HepG2 (cell line): ENCODE results near the gene ZNF160. TPM values are rescaled to one million over a fixed set of nuclear protein-coding genes. Genes with fewer than 3 reads are reported as not detected.
A peak's percentile ranks its signal among the peaks of the same experiment; 100 is the strongest.

Source experiments
- DMAP1 ChIP-seq: IDR thresholded peaks from 2 replicates; pipeline ENCODE4 v1.6.1; 2016
- ETV5 ChIP-seq: IDR thresholded peaks from 2 replicates; pipeline ENCODE4 v1.6.1; 2018; ENCODE audit warnings: missing biosample characterization, missing genetic modification reagents, inconsistent platforms, borderline replicate concordance
- GABPB1 ChIP-seq: IDR thresholded peaks from 2 replicates; pipeline ENCODE4 v1.6.1; 2016; ENCODE audit warnings: mild to moderate bottlenecking, missing genetic modification reagents, moderate library complexity, missing compliant biosample characterization
- GATA4 ChIP-seq: sonication (generic); IDR thresholded peaks from 2 replicates; pipeline ENCODE4 v1.6.1; 2016; ENCODE audit warnings: antibody characterized with exemption, low read depth, borderline replicate concordance
- SAP130 ChIP-seq: IDR thresholded peaks from 2 replicates; pipeline ENCODE4 v1.6.1; 2016; ENCODE audit warnings: low read depth
- SNRNP70 ChIP-seq: fragments of 200-400 bp; formaldehyde crosslinking; IDR thresholded peaks from 2 replicates; pipeline ENCODE4 v1.6.1; 2017; ENCODE audit warnings: mild to moderate bottlenecking, low read depth, low read length, moderate library complexity
- TAF1 ChIP-seq: sonication (generic); formaldehyde crosslinking; IDR thresholded peaks from 2 replicates; pipeline ENCODE4 v1.4.0; 2020; ENCODE audit warnings: missing genetic modification reagents
- polyA plus RNA-seq, 8 experiments: library from polyadenylated mRNA; depleted of rRNA in 3 of 8; stranded (reverse) in 7 of 8; unstranded in 1 of 8; fragments of >200 nt; fragmentation: Illumina TruSeq in 4 of 8; extraction: Trizol in 4 of 8; gene quantifications; 2 replicates each; pipeline versions ENCODE4 v1.2.1 to v1.2.3, GENCODE V29; 2011 to 2016; ENCODE audit warnings: low read depth in 4 of 8, missing spikeins in 1 of 8, mixed read lengths in 1 of 8; ENCODE audit not compliant: insufficient read depth in 1 of 8
- total RNA-seq, 5 experiments: library from RNA; depleted of rRNA; stranded (reverse); fragments of >200 nt; fragmentation: Illumina TruSeq; extraction: Trizol; gene quantifications; 2 replicates each; pipeline ENCODE4 v1.2.3, GENCODE V29; 2016; ENCODE audit warnings: low read depth in 1 of 5
- TF ChIP-seq, protein P1 (sequence below): sonication (generic); formaldehyde crosslinking; IDR thresholded peaks from 2 replicates; pipeline ENCODE4 v1.4.0; 2020; ENCODE audit warnings: mild to moderate bottlenecking, missing genetic modification reagents, borderline replicate concordance
- TF ChIP-seq, protein P2 (sequence below): sonication (generic); formaldehyde crosslinking; IDR thresholded peaks from 2 replicates; pipeline ENCODE4 v1.4.0; 2020; ENCODE audit warnings: mild to moderate bottlenecking, missing genetic modification reagents
- TF ChIP-seq, protein P3 (sequence below): sonication (generic); formaldehyde crosslinking; IDR thresholded peaks from 2 replicates; pipeline ENCODE4 v1.8.1; 2022; ENCODE audit warnings: low read depth, mild to moderate bottlenecking, missing genetic modification reagents
- TF ChIP-seq, protein P4 (sequence below): sonication (generic); formaldehyde crosslinking; IDR thresholded peaks from 2 replicates; pipeline ENCODE4 v1.4.0; 2020; ENCODE audit warnings: missing genetic modification reagents

Gene ZNF160
- total and polyA plus RNA-seq, 2 of the 13 experiments (the other 11 are each of a cell fraction or from before 2014, with no cell fraction given), result 8.4 to 12.1 TPM

DNA sequence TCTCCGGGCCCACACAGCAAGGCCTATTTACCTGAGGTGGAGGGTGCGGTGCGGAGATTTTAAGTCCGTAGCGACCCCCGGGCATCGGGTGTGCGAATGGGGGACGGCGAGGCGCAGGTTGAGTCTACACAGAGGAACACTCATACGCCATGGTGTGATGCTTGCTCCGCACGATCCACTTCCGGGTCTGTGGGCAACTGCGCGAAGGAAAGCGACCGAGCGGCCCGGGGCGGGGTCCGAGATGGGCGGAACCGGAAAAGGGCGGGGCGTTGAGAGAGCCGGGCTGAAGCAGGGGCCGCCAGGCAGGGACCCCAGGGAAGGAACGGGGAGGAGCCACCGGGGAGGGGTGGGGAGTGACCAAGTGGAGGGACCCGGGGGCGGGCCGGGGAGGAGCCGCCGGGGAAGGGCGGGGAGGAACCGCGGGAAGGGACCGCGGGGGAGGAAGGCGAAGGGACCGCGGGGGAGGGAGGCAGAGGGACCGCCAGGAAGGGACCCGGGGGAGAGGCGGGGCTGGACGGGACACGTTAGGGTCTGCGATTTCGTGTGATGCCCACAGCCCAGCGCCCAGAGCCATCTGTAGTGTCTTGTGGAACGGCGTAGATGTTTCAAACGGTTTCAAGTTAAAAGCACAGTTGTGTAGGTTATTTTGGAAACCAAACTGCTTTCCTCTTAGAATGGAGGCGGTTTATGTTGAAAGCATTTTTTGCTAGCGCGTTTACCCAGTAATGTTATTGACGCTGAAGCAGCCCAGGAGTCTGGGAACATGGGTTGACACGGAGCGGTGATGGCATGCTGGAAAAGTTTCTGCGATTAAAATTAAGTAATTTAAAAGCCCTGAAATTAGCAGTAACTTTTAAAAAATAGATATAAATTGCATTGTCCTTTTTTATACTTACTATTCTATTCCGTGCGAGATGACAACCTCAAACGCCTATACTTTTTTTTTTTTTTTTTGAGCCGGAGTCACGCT lies at the start of gene ZNF160 (continued):
- TF ChIP-seq, protein P1, sequence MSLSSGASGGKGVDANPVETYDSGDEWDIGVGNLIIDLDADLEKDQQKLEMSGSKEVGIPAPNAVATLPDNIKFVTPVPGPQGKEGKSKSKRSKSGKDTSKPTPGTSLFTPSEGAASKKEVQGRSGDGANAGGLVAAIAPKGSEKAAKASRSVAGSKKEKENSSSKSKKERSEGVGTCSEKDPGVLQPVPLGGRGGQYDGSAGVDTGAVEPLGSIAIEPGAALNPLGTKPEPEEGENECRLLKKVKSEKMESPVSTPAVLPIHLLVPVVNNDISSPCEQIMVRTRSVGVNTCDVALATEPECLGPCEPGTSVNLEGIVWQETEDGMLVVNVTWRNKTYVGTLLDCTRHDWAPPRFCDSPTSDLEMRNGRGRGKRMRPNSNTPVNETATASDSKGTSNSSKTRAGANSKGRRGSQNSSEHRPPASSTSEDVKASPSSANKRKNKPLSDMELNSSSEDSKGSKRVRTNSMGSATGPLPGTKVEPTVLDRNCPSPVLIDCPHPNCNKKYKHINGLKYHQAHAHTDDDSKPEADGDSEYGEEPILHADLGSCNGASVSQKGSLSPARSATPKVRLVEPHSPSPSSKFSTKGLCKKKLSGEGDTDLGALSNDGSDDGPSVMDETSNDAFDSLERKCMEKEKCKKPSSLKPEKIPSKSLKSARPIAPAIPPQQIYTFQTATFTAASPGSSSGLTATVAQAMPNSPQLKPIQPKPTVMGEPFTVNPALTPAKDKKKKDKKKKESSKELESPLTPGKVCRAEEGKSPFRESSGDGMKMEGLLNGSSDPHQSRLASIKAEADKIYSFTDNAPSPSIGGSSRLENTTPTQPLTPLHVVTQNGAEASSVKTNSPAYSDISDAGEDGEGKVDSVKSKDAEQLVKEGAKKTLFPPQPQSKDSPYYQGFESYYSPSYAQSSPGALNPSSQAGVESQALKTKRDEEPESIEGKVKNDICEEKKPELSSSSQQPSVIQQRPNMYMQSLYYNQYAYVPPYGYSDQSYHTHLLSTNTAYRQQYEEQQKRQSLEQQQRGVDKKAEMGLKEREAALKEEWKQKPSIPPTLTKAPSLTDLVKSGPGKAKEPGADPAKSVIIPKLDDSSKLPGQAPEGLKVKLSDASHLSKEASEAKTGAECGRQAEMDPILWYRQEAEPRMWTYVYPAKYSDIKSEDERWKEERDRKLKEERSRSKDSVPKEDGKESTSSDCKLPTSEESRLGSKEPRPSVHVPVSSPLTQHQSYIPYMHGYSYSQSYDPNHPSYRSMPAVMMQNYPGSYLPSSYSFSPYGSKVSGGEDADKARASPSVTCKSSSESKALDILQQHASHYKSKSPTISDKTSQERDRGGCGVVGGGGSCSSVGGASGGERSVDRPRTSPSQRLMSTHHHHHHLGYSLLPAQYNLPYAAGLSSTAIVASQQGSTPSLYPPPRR (CRISPR knock-in tag), result no peak
- TF ChIP-seq, protein P2, sequence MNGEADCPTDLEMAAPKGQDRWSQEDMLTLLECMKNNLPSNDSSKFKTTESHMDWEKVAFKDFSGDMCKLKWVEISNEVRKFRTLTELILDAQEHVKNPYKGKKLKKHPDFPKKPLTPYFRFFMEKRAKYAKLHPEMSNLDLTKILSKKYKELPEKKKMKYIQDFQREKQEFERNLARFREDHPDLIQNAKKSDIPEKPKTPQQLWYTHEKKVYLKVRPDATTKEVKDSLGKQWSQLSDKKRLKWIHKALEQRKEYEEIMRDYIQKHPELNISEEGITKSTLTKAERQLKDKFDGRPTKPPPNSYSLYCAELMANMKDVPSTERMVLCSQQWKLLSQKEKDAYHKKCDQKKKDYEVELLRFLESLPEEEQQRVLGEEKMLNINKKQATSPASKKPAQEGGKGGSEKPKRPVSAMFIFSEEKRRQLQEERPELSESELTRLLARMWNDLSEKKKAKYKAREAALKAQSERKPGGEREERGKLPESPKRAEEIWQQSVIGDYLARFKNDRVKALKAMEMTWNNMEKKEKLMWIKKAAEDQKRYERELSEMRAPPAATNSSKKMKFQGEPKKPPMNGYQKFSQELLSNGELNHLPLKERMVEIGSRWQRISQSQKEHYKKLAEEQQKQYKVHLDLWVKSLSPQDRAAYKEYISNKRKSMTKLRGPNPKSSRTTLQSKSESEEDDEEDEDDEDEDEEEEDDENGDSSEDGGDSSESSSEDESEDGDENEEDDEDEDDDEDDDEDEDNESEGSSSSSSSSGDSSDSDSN (CRISPR knock-in tag), result 0 out of 2 replicates have a peak, but pooled peaks have one; percentile 20
- TF ChIP-seq DMAP1 (CRISPR knock-in tag) (0 out of 2 replicates have a peak, but pooled peaks have one; percentile 36), SAP130 (CRISPR knock-in tag) (peak; percentile 87), SNRNP70 (no peak), GATA4 (0 out of 2 replicates have a peak, but pooled peaks have one; percentile 17), TAF1 (CRISPR knock-in tag) (peak; percentile 76), GABPB1 (CRISPR knock-in tag) (peak; percentile 90), ETV5 (peak; percentile 50; the same call in 1 of the 2 replicates)
- TF ChIP-seq, protein P3, sequence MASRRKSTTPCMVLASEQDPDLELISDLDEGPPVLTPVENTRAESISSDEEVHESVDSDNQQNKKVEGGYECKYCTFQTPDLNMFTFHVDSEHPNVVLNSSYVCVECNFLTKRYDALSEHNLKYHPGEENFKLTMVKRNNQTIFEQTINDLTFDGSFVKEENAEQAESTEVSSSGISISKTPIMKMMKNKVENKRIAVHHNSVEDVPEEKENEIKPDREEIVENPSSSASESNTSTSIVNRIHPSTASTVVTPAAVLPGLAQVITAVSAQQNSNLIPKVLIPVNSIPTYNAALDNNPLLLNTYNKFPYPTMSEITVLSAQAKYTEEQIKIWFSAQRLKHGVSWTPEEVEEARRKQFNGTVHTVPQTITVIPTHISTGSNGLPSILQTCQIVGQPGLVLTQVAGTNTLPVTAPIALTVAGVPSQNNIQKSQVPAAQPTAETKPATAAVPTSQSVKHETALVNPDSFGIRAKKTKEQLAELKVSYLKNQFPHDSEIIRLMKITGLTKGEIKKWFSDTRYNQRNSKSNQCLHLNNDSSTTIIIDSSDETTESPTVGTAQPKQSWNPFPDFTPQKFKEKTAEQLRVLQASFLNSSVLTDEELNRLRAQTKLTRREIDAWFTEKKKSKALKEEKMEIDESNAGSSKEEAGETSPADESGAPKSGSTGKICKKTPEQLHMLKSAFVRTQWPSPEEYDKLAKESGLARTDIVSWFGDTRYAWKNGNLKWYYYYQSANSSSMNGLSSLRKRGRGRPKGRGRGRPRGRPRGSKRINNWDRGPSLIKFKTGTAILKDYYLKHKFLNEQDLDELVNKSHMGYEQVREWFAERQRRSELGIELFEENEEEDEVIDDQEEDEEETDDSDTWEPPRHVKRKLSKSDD (CRISPR knock-in tag), result no peak
- TF ChIP-seq, protein P4, sequence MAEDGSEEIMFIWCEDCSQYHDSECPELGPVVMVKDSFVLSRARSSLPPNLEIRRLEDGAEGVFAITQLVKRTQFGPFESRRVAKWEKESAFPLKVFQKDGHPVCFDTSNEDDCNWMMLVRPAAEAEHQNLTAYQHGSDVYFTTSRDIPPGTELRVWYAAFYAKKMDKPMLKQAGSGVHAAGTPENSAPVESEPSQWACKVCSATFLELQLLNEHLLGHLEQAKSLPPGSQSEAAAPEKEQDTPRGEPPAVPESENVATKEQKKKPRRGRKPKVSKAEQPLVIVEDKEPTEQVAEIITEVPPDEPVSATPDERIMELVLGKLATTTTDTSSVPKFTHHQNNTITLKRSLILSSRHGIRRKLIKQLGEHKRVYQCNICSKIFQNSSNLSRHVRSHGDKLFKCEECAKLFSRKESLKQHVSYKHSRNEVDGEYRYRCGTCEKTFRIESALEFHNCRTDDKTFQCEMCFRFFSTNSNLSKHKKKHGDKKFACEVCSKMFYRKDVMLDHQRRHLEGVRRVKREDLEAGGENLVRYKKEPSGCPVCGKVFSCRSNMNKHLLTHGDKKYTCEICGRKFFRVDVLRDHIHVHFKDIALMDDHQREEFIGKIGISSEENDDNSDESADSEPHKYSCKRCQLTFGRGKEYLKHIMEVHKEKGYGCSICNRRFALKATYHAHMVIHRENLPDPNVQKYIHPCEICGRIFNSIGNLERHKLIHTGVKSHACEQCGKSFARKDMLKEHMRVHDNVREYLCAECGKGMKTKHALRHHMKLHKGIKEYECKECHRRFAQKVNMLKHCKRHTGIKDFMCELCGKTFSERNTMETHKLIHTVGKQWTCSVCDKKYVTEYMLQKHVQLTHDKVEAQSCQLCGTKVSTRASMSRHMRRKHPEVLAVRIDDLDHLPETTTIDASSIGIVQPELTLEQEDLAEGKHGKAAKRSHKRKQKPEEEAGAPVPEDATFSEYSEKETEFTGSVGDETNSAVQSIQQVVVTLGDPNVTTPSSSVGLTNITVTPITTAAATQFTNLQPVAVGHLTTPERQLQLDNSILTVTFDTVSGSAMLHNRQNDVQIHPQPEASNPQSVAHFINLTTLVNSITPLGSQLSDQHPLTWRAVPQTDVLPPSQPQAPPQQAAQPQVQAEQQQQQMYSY (CRISPR knock-in tag), result no peak
